Mucosa of descending colon (tissue), 3 donors: Measurements from ENCODE around the gene KANK4. TPM values are rescaled to one million over a fixed set of nuclear protein-coding genes. Genes with fewer than 3 reads are reported as not detected.
A peak's percentile ranks its signal among the peaks of the same experiment; 100 is the strongest.

Source experiments
- ATAC-seq: fragments of 200-7000 bp; cut with Tn5 transposase; one replicate; pipeline ENCODE4 v1.9.1; 2020; ENCODE audit warnings: mild to moderate bottlenecking, moderate library complexity
- DNase-seq, 3 donors: peaks; one replicate each; pipeline ENCODE4 v3.0.0-alpha.2; 2020
- H3K36me3 ChIP-seq: fragments of 200-600 bp; one replicate; pipeline ENCODE4 v1.8.0; 2021; ENCODE audit warnings: low read depth, mild to moderate bottlenecking
- H3K4me1 ChIP-seq: fragments of 200-600 bp; one replicate; pipeline ENCODE4 v1.8.0; 2021; ENCODE audit warnings: low read depth, mild to moderate bottlenecking
- H3K4me3 ChIP-seq: fragments of 200-600 bp; one replicate; pipeline ENCODE4 v1.8.0; 2021; ENCODE audit warnings: mild to moderate bottlenecking
- H3K9me3 ChIP-seq: fragments of 200-600 bp; one replicate; pipeline ENCODE4 v1.8.0; 2021; ENCODE audit warnings: mild to moderate bottlenecking
- CTCF ChIP-seq: fragments of 200-600 bp; IDR thresholded peaks from one replicate; pipeline ENCODE4 v1.8.0; 2022; ENCODE audit warnings: antibody characterized with exemption, mild to moderate bottlenecking
- intact Hi-C, 2 donors: fragments of 100-400 bp; cut with DNase I in 1 of 2; cut with micrococcal nuclease in 1 of 2; formaldehyde crosslinking; loops; one replicate each; pipeline versions ENCODE4 v1.11.0 to v1.11.1; 2022; cut with DNase I, micrococcal nuclease
- total RNA-seq, 3 donors: library from RNA; stranded (reverse); fragmentation: NEBNext Ultra II Directional in 2 of 3; extraction: Animal tissue kit (Norgen Biotek cat#: 25700) in 2 of 3; gene quantifications; one replicate each; pipeline versions ENCODE4 v1.2.1 to v1.2.4, GENCODE V29; 2021 to 2023
- donor health status: DM: no; HTN: no; CAD: no; lungs with moderate emphysema.
- donor health status: DM: no; HTN: no; CAD: no.
- donor health status: DM: no; HTN: yes; CAD: no.

Gene KANK4
- total RNA-seq, 3 donors from 2014 or later: 1.6 to 2.6 (median 1.7) TPM

- Histone ChIP-seq H3K4me3 (no peak overlapping the region), H3K36me3 (no peaks in the 10 kb centered on the region), H3K9me3 (peaks cover 2% of the 10 kb centered on the region), H3K4me1 (no peaks in the 10 kb centered on the region)
- no peak for TF ChIP-seq CTCF
- no peak for ATAC-seq
- intact Hi-C loops: no loop called here
- DNase-seq: no peak
Measured at GRCh38 chr1:62362061-62362917, 43.1 kb upstream of the KANK4 start.

GRCh38 chr1:62361431-62361830, 42.2 kb upstream of the KANK4 start:
- ATAC-seq (no peak), DNase-seq (no peak)
- H3K4me1 ChIP-seq: no peaks in the 10 kb centered on the region
- intact Hi-C loops: no loop called here
- no peaks in the 10 kb centered on the region for H3K9me3 ChIP-seq
- H3K36me3 ChIP-seq: no peaks in the 10 kb centered on the region
- no peak overlapping the region for H3K4me3 ChIP-seq
- TF ChIP-seq CTCF: no peak

DNA sequence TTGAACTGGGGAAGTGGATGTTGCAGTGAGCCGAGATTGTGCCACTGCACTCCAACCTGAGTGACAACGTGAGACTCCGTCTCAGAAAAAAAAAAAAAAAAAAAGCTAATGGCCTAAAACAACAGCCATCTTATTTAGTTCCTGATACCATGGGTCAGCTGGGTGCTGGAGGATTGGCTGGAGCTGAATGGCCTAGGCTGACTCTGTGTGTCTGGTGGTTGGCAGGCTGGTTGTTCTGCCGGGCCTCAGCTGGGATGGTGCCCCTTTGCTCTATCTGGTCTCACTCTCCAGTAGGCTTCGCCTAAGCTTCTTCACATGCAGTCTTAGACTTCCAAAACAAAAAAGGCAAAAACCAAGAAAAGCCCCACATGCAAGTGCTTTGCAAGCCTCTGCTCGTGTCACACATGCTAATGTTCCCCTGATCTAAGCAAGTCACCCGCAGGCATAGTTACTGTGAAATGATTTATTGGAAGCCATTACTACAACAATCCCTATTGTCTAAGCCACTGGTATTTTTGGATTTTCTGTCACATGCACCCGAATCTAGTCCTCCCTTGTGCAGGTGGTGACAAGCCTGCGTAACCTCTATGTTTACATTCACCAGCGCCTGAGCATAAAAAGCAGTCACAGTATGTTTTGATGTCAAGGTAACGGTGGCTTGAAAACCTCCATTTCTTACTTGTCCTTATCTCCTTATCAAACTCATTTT, 39.6 kb upstream of the KANK4 start:
- ATAC-seq: peak; percentile 30

GRCh38 chr1:62357916-62358315, 38.7 kb upstream of the KANK4 start:
- Histone ChIP-seq H3K9me3 (no peaks in the 10 kb centered on the region), H3K4me3 (no peak overlapping the region), H3K4me1 (no peaks in the 10 kb centered on the region), H3K36me3 (no peaks in the 10 kb centered on the region)
- no peak for DNase-seq
- no peak for TF ChIP-seq CTCF
- ATAC-seq: no peak
- intact Hi-C loops: no loop called here

More for the DNA sequence above, 39.6 kb upstream of the KANK4 start:
- TF ChIP-seq CTCF: no peak
- Histone ChIP-seq H3K4me1 (no peaks in the 10 kb centered on the region), H3K4me3 (no peak overlapping the region), H3K9me3 (no peaks in the 10 kb centered on the region), H3K36me3 (no peaks in the 10 kb centered on the region)
- intact Hi-C loops: no loop called here
- no peak for DNase-seq

- DNase-seq (no peak), ATAC-seq (peak; percentile 34)
- TF ChIP-seq CTCF: no peak
Measured at GRCh38 chr1:62356257-62356835, 37.1 kb upstream of the KANK4 start.

More at GRCh38 chr1:62356257-62356835, 37.1 kb upstream of the KANK4 start:
- Histone ChIP-seq H3K4me1 (no peaks in the 10 kb centered on the region), H3K4me3 (no peak overlapping the region), H3K36me3 (no peaks in the 10 kb centered on the region), H3K9me3 (no peaks in the 10 kb centered on the region)
- intact Hi-C loops: no loop called here
